ENCODE data around the gene LRPAP1. TPM values are rescaled to one million over a fixed set of nuclear protein-coding genes. Genes with fewer than 3 reads are reported as not detected.

Gene LRPAP1
- total and polyA plus RNA-seq, 2 experiments from 2014 or later = 63.0 to 82.5 TPM

GRCh38 chr4:3472411-3473141, 59.6 kb downstream of the LRPAP1 start (continued):
- TF ChIP-seq ETS1 (IDR thresholded peaks at IDR 0.05) = no peak
- no peak for TF ChIP-seq NANOG (IDR thresholded peaks at IDR 0.05; ENCODE audit: borderline replicate concordance)
- TF ChIP-seq CTCF (conservative IDR thresholded peaks at IDR 0.05; ENCODE audit: low read depth in 2 of 2) = no peak

GRCh38 chr4:3471886-3472285, 60.3 kb downstream of the LRPAP1 start:
- no peaks in the 10 kb centered on the region for H3K4me1 ChIP-seq (ENCODE audit: insufficient read depth)
- DNase-seq (ENCODE audit: low spot score) (no peak), ATAC-seq (no peak)
- no peaks in the 10 kb centered on the region for H3K36me3 ChIP-seq (ENCODE audit: insufficient read depth)
- no peaks in the 10 kb centered on the region for H3K79me2 ChIP-seq (replicated peaks; ENCODE audit: insufficient read depth)
- no peaks in the 10 kb centered on the region for H3K9me2 ChIP-seq (ENCODE audit: insufficient read depth)
- no peaks in the 10 kb centered on the region for H3F3A ChIP-seq (replicated peaks; ENCODE audit: low read depth)
- Mint-ChIP-seq H3K36me3 (ENCODE audit: low read depth) (no peaks in the 10 kb centered on the region), H3K4me1 (peaks cover 3% of the 10 kb centered on the region; the same call in 1 of the 3 replicates), H3K27ac (no peak overlapping the region), H3K4me3 (no peak overlapping the region), H3K9me3 (no peaks in the 10 kb centered on the region), H3K27me3 (ENCODE audit: insufficient read depth, low read depth, poor library complexity) (peaks cover 35% of the 10 kb centered on the region)
- no peak overlapping the region for H3K4me2 ChIP-seq
- no peak overlapping the region for H3K4me3 ChIP-seq
- peaks cover 17% of the 10 kb centered on the region for H3K27me3 ChIP-seq (ENCODE audit: insufficient read depth)
- H4K20me1 ChIP-seq (replicated peaks; ENCODE audit: insufficient read depth) = no peaks in the 10 kb centered on the region
- H2AFZ ChIP-seq = no peak overlapping the region
- no peak overlapping the region for H3K27ac ChIP-seq (ENCODE audit: low read depth)
- TF ChIP-seq REST (IDR thresholded peaks at IDR 0.05; ENCODE audit: unreplicated experiment) (no peak), STAT1 (IDR thresholded peaks at IDR 0.05; ENCODE audit: unreplicated experiment) (no peak), CREB1 (CRISPR knock-in tag; IDR thresholded peaks at IDR 0.05; ENCODE audit: low read depth) (no peak), NANOG (IDR thresholded peaks at IDR 0.05; ENCODE audit: borderline replicate concordance) (no peak), ZNF331 (CRISPR knock-in tag; IDR thresholded peaks at IDR 0.05; ENCODE audit: low read depth) (no peak), ZNF462 (CRISPR knock-in tag; IDR thresholded peaks at IDR 0.05) (no peak), EZH2phosphoT487 (IDR thresholded peaks at IDR 0.05; ENCODE audit: unreplicated experiment) (no peak), ZNF114 (CRISPR knock-in tag; IDR thresholded peaks at IDR 0.05) (no peak), POLR2AphosphoS5 (IDR thresholded peaks at IDR 0.05; ENCODE audit: low read depth) (no peak)
